Colonic mucosa (tissue), 4 donors: Measurements from ENCODE around the gene ZRSR2. TPM values are rescaled to one million over a fixed set of nuclear protein-coding genes. Genes with fewer than 3 reads are reported as not detected.
"Not testable (repeated sequence)": the region's sequence is repeated elsewhere in the genome, so short reads cannot be mapped to it uniquely, and the experiment has no call there.

Experiments used
- DNase-seq: peaks from one replicate; pipeline ENCODE4 v3.0.0-alpha.2; 2020
- H3K27ac ChIP-seq: fragments of 200-600 bp; one replicate; pipeline ENCODE4 v1.8.0; 2021
- H3K27me3 ChIP-seq: fragments of 200-600 bp; one replicate; pipeline ENCODE4 v1.8.0; 2021
- H3K36me3 ChIP-seq: fragments of 200-600 bp; one replicate; pipeline ENCODE4 v1.8.0; 2021
- H3K4me1 ChIP-seq: fragments of 200-600 bp; one replicate; pipeline ENCODE4 v1.8.0; 2021; ENCODE audit warnings: mild to moderate bottlenecking
- H3K4me3 ChIP-seq: fragments of 200-600 bp; one replicate; pipeline ENCODE4 v1.8.0; 2021
- H3K9ac ChIP-seq, 2 donors: one replicate each; pipeline ENCODE4 v1.7.0; 2013; ENCODE audit warnings: control low read depth in 2 of 2, low read depth in 2 of 2, low read length in 2 of 2
- H3K9me3 ChIP-seq: fragments of 200-600 bp; one replicate; pipeline ENCODE4 v1.8.0; 2021
- intact Hi-C: fragments of 100-400 bp; cut with DNase I; formaldehyde crosslinking; loops from one replicate; pipeline ENCODE4 v1.14.1; 2022
- total RNA-seq, 2 donors: library from RNA; stranded (reverse); fragmentation: NEBNext Ultra II Directional in 1 of 2; extraction: Animal tissue kit (Norgen Biotek cat#: 25700) in 1 of 2; gene quantifications; one replicate each; pipeline ENCODE4 v1.2.1, GENCODE V29; 2021
- TF ChIP-seq, protein P1 (sequence below): fragments of 200-600 bp; IDR thresholded peaks from one replicate; pipeline ENCODE4 v1.8.0; 2022; ENCODE audit warnings: antibody characterized with exemption, mild to moderate bottlenecking
- donor health status: healthy.
- donor health status: DM: no; HTN: no; CAD: no.
- donor health status: DM: no; HTN: no; CAD: no.

Gene ZRSR2
- total RNA-seq, 2 donors from 2014 or later = 7.9 to 8.4 TPM

DNA sequence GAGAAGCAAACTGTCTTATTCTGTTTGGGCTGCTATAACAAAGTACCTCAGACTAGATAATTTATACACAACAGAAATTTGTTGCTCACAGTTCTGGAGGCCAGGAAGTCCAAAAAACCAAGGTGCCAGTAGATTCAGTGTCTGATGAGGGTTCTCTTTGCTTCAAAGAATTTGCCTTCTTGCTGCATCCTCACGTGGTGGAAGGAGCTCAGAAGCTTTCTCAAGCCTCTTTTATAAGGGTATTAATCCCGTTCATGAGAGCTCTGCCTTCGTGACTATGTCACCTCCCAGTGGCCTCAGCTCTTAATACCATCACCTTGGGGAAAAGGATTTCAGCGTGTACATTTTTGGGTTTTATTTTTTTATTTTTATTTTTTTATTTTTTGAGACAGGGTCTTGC is 32.1 kb upstream of the ZRSR2 start:
- Histone ChIP-seq H3K9ac (no peak overlapping the region), H3K27me3 (no peaks in the 10 kb centered on the region), H3K4me3 (no peak overlapping the region), H3K36me3 (no peaks in the 10 kb centered on the region), H3K27ac (no peak overlapping the region), H3K9me3 (no peaks in the 10 kb centered on the region), H3K4me1 (no peaks in the 10 kb centered on the region)
- intact Hi-C loops = no loop called here
- TF ChIP-seq, protein P1, sequence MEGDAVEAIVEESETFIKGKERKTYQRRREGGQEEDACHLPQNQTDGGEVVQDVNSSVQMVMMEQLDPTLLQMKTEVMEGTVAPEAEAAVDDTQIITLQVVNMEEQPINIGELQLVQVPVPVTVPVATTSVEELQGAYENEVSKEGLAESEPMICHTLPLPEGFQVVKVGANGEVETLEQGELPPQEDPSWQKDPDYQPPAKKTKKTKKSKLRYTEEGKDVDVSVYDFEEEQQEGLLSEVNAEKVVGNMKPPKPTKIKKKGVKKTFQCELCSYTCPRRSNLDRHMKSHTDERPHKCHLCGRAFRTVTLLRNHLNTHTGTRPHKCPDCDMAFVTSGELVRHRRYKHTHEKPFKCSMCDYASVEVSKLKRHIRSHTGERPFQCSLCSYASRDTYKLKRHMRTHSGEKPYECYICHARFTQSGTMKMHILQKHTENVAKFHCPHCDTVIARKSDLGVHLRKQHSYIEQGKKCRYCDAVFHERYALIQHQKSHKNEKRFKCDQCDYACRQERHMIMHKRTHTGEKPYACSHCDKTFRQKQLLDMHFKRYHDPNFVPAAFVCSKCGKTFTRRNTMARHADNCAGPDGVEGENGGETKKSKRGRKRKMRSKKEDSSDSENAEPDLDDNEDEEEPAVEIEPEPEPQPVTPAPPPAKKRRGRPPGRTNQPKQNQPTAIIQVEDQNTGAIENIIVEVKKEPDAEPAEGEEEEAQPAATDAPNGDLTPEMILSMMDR = no peak
- no peak for DNase-seq

DNA sequence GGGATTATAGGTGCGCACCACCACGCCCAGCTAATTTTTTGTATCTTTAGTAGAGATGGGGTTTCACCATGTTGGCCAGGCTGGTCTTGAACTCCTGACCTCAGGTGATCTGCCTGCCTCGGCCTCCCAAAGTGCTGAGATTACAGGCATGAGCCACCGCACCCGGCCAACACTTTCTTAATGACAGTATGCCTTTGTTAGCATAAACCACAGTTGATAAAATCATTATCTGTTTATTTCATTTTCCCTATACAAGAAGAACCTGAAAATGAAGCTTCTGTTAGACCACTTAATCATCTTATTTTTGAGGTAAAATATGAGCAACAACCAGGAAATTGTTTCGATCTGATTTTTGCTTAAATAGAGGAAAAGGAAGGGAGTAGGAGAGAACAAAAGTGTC is 30.4 kb upstream of the ZRSR2 start:
- H3K27ac ChIP-seq, H3K27me3 ChIP-seq, H3K36me3 ChIP-seq, H3K9ac ChIP-seq, DNase-seq, H3K4me1 ChIP-seq, H3K9me3 ChIP-seq, intact Hi-C loops, H3K4me3 ChIP-seq: not testable (repeated sequence)

DNA sequence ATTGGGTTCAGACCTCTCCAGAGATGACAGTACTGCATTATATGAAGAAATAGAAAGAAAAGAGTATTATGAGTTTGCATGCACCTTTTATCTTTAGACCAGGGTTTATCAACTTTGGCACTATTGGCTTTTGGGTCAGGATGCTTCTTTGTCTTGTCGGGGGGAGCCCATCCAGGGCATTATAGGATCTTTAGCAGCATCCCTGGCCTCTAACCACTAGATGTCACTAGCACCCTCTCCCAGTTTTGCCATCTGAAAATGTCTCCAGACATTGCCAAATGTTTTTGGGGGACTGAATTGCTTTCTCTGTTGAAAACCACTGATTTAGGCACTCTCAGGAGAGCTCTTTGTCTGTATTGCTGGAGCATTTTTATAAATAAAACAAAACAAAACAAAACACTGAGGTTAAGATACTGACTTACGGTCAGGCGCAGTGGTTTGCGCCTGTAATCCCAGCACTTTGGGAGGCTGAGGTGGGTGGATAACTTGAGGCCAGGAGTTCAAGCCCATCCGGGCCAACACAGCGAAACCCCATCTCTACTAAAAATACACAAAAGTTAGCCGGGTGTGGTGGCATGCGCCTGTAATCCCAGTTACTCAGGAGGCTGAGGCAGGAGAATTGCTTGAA is 28.6 kb upstream of the ZRSR2 start:
- TF ChIP-seq, protein P1 = peak; percentile 74
- DNase-seq = peak; percentile 26
- no peaks in the 10 kb centered on the region for H3K36me3 ChIP-seq
- no peaks in the 10 kb centered on the region for H3K27me3 ChIP-seq
- H3K27ac ChIP-seq = no peak overlapping the region
- H3K9me3 ChIP-seq = no peaks in the 10 kb centered on the region
- no peaks in the 10 kb centered on the region for H3K4me1 ChIP-seq
- no peak overlapping the region for H3K4me3 ChIP-seq
- intact Hi-C loops = no loop called here
- no peak overlapping the region for H3K9ac ChIP-seq

DNA sequence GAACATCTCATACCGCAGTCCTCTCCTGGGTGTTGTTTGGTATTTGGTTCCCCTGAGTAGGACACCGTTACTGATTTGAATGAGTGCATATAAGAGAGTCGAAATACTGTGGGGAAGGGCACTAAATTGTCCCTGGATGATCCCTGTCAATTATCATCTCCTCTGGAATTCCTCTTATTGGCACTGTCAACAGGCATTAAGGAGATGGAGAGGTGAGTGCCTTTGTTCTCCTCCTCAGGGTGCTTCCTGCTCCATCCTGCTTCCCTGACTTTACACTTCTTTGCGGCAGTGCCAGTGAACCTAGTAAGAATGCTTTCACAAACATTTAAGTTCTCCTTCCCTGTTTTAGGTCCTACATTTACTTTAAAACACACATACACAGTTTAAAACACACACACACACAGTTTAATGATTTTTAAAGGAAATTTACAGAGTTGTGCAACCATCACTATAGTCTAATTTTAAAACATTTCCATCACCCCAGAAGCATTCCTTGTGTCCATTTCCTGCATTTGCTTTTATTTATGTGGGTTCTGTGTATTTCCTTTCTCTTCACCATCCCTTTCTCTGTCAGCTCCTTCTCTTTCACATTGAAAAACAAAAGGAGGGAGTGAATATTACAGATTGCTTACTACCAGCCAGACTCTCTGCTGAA is 20.9 kb upstream of the ZRSR2 start:
- H3K9ac ChIP-seq = no peak overlapping the region
- no peaks in the 10 kb centered on the region for H3K4me1 ChIP-seq
- H3K36me3 ChIP-seq = no peaks in the 10 kb centered on the region
- no peak overlapping the region for H3K4me3 ChIP-seq
- no peak for DNase-seq
- TF ChIP-seq, protein P1 = no peak
- no peak overlapping the region for H3K27ac ChIP-seq
- H3K27me3 ChIP-seq = no peaks in the 10 kb centered on the region
- intact Hi-C loops = no loop called here
- no peaks in the 10 kb centered on the region for H3K9me3 ChIP-seq

DNA sequence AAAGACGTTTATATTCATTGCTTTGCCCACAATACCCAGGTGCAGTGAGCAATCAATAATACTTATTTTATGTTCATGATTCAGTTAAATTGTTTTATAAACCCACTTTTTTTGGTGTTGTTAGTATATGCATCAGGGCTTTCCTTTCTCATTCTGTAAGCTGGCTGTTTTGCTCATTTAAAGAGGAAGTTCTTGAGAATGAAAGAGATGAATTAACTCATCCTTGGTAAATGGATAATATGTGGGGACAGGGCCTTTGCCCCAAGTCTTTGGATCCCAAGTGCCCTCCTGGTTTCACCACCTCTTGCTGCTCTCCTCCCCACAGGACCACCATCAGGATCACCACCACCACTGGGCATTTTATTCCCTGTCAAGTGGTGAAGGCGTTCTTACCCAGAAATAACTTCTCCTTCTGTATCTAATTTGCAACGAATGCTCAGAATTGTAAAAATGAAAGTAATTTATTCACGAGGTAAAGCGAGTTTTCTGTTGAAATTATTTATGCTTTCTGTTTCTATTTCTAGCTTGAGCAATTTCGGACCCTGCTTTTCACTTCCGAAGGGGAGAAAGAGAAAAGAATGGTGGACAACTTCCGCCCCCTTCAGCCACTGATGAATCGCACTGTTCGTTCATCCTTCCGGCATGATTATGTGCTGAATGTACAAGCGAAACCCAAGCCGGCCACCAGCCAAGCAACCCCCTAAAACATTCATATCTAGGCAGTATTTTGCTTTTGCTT is 8.2 kb upstream of the ZRSR2 start:
- DNase-seq = no peak
- Histone ChIP-seq H3K4me3 (no peak overlapping the region), H3K27ac (no peak overlapping the region), H3K9ac (no peak overlapping the region), H3K36me3 (no peaks in the 10 kb centered on the region), H3K27me3 (no peaks in the 10 kb centered on the region), H3K4me1 (no peaks in the 10 kb centered on the region), H3K9me3 (no peaks in the 10 kb centered on the region)
- TF ChIP-seq, protein P1 = no peak
- intact Hi-C loops = no loop called here
